Measurements from ENCODE around the gene SPTBN5.

Gene SPTBN5

GRCh38 chr15:41866872-41867579 is 26.8 kb downstream of the SPTBN5 start:
- DNase-seq (ENCODE audit: low read depth, low spot score), result no peak

GRCh38 chr15:41866263-41866703 is 27.6 kb downstream of the SPTBN5 start:
- DNase-seq (ENCODE audit: low read depth, low spot score), result no peak

GRCh38 chr15:41865490-41866055 is 28.3 kb downstream of the SPTBN5 start:
- DNase-seq (ENCODE audit: low read depth, low spot score), result no peak

- no peak for DNase-seq (ENCODE audit: low read depth, low spot score)
These were observed 31.2 kb downstream of the SPTBN5 start for GRCh38 chr15:41862515-41863116.

- no peak for DNase-seq (ENCODE audit: low read depth, low spot score)
These were observed 32.0 kb downstream of the SPTBN5 start for GRCh38 chr15:41861736-41862356.

GRCh38 chr15:41860049-41860828 is 33.6 kb downstream of the SPTBN5 start:
- DNase-seq (ENCODE audit: low read depth, low spot score), result no peak

GRCh38 chr15:41858756-41859155 is 35.1 kb downstream of the SPTBN5 start:
- no peak for DNase-seq (ENCODE audit: low read depth, low spot score)

- no peak for DNase-seq (ENCODE audit: low read depth, low spot score)
These were observed 36.5 kb downstream of the SPTBN5 start for GRCh38 chr15:41857316-41857715.

- DNase-seq (ENCODE audit: low read depth, low spot score), result no peak
These were observed 37.1 kb downstream of the SPTBN5 start for GRCh38 chr15:41856716-41857115.

- no peak for DNase-seq (ENCODE audit: low read depth, low spot score)
These were observed 37.6 kb downstream of the SPTBN5 start for GRCh38 chr15:41856262-41856661.

GRCh38 chr15:41855261-41855961 is 38.4 kb downstream of the SPTBN5 start:
- no peak for DNase-seq (ENCODE audit: low read depth, low spot score)

GRCh38 chr15:41854443-41854842 is 39.4 kb downstream of the SPTBN5 start:
- no peak for DNase-seq (ENCODE audit: low read depth, low spot score)

- DNase-seq (ENCODE audit: low read depth, low spot score), result no peak
These were observed 40.0 kb downstream of the SPTBN5 start for GRCh38 chr15:41853831-41854230.

GRCh38 chr15:41852736-41853590 is 40.9 kb downstream of the SPTBN5 start:
- DNase-seq (ENCODE audit: low read depth, low spot score), result no peak

- DNase-seq (ENCODE audit: low read depth, low spot score), result no peak
These were observed 42.0 kb downstream of the SPTBN5 start for GRCh38 chr15:41851755-41852370.

- no peak for DNase-seq (ENCODE audit: low read depth, low spot score)
These were observed 42.7 kb downstream of the SPTBN5 start for GRCh38 chr15:41851167-41851523.

- DNase-seq (ENCODE audit: low read depth, low spot score), result no peak
These were observed 43.2 kb downstream of the SPTBN5 start for GRCh38 chr15:41850482-41851166.

GRCh38 chr15:41849861-41850260 is 44.0 kb downstream of the SPTBN5 start:
- DNase-seq (ENCODE audit: low read depth, low spot score), result no peak

- no peak for DNase-seq (ENCODE audit: low read depth, low spot score)
These were observed 44.6 kb downstream of the SPTBN5 start for GRCh38 chr15:41849204-41849603.
